K562 (cell line): ENCODE results near the gene TGFA. TPM values are rescaled to one million over a fixed set of nuclear protein-coding genes. Genes with fewer than 3 reads are reported as not detected.

ENCODE experiments used
- ATAC-seq: fragments of 200-7000 bp; cut with Tn5 transposase; 3 replicates; pipeline ENCODE4 v1.9.1; 2020; ENCODE audit warnings: moderate library complexity
- BruUV-seq: library from RNA; stranded (reverse); fragments of 400-500 nt; replicated peaks from 2 replicates; lab custom pipeline; 2021; lab: Mats Ljungman, UMichigan
- CTCF ChIA-PET: fragments of 300-600 bp; formaldehyde crosslinking; extraction: SDS; loops from one replicate; lab custom pipeline; 2021; ENCODE audit warnings: low intra/inter-chr PET ratio; lab: Yijun Ruan, JAX
- POLR2A ChIA-PET: fragments of 300-600, 350-650 bp; sonication (Branson Sonifier 250); formaldehyde crosslinking; extraction: SDS; loops from one replicate; lab custom pipeline; 2021; ENCODE audit warnings: antibody characterized with exemption, inconsistent platforms; lab: Yijun Ruan, JAX
- DNase-seq, 4 experiments: peaks; one replicate each; pipeline versions ENCODE4 v3.0.0 to v3.0.0-alpha.2; 2011 to 2018; ENCODE audit warnings: low spot score in 3 of 4, mixed read lengths in 3 of 4; ENCODE audit errors: extremely low read depth in 1 of 4
- FAIRE-seq: peaks from 2 replicates; lab custom pipeline; 2011; peaks lifted over from hg19 to GRCh38; lab: Jason Lieb, UNC
- H2AFZ ChIP-seq: 2 replicates; pipeline ENCODE4 v1.6.0; 2011; ENCODE audit warnings: low read depth, low read length, control low read depth, inconsistent platforms
- H3K27ac ChIP-seq: fragments of 200-600 bp; 3 replicates; pipeline ENCODE4 v1.8.0; 2011; ENCODE audit warnings: low read depth, mild to moderate bottlenecking, control low read depth, inconsistent platforms, low read length, moderate library complexity, mixed read lengths; ENCODE audit errors: extremely low read depth
- H3K27me3 ChIP-seq, 2 experiments: fragments of 300-600 bp in 1 of 2; 2 replicates in 1 of 2; 3 replicates in 1 of 2; pipeline versions ENCODE4 v1.6.0 to v1.8.0; 2011; ENCODE audit warnings: inconsistent platforms in 2 of 2, low read length in 2 of 2, mild to moderate bottlenecking in 1 of 2, mixed read lengths in 1 of 2, moderate library complexity in 1 of 2; ENCODE audit not compliant: control insufficient read depth in 2 of 2, insufficient read depth in 2 of 2
- H3K36me3 ChIP-seq: fragments of 300-600 bp; 3 replicates; pipeline ENCODE4 v1.8.0; 2011; ENCODE audit warnings: mild to moderate bottlenecking, low read length, inconsistent platforms; ENCODE audit not compliant: control insufficient read depth, insufficient read depth
- H3K4me1 ChIP-seq, 2 experiments: fragments of 200-600 bp in 1 of 2; replicated peaks in 1 of 2; 2 replicates in 1 of 2; 3 replicates in 1 of 2; pipeline versions ENCODE4 v1.5.1 to v1.8.0; 2011; ENCODE audit warnings: inconsistent platforms in 2 of 2, low read length in 2 of 2, mild to moderate bottlenecking in 1 of 2, mixed read lengths in 1 of 2, moderate library complexity in 1 of 2; ENCODE audit not compliant: control insufficient read depth in 2 of 2, insufficient read depth in 2 of 2
- H3K4me2 ChIP-seq: 2 replicates; pipeline ENCODE4 v1.6.1; 2011; ENCODE audit warnings: low read length, control low read depth, inconsistent platforms, mixed read lengths; ENCODE audit not compliant: insufficient read depth
- H3K4me3 ChIP-seq: fragments of 200-600 bp; sonication (generic), shearing (Covaris generic); 2 replicates; pipeline ENCODE4 v1.5.1; 2016; ENCODE audit warnings: control low read depth, inconsistent platforms
- H3K79me2 ChIP-seq: fragments of 200-600 bp; 3 replicates; pipeline ENCODE4 v1.8.0; 2011; ENCODE audit warnings: low read length, inconsistent platforms; ENCODE audit not compliant: control insufficient read depth, insufficient read depth
- H3K9ac ChIP-seq, 2 experiments: 2 replicates each; pipeline versions ENCODE4 v1.6.0 to v1.6.1; 2011; ENCODE audit warnings: low read depth in 2 of 2, low read length in 2 of 2, control low read depth in 1 of 2, inconsistent platforms in 1 of 2, mild to moderate bottlenecking in 1 of 2, mixed read lengths in 1 of 2; ENCODE audit not compliant: insufficient read depth in 1 of 2
- H3K9me1 ChIP-seq: one replicate; pipeline ENCODE4 v1.6.0; 2011; ENCODE audit warnings: inconsistent platforms, mild to moderate bottlenecking, low read length, moderate library complexity; ENCODE audit not compliant: control insufficient read depth, insufficient read depth
- H3K9me3 ChIP-seq: replicated peaks from 2 replicates; pipeline ENCODE4 v1.5.1; 2011; ENCODE audit warnings: low read depth, low read length, inconsistent platforms; ENCODE audit not compliant: control insufficient read depth, insufficient read depth
- H4K20me1 ChIP-seq: replicated peaks from 2 replicates; pipeline ENCODE4 v1.6.1; 2011; ENCODE audit warnings: low read length, inconsistent platforms, mixed read lengths; ENCODE audit not compliant: control insufficient read depth, insufficient read depth
- CC2D1A ChIP-seq: fragments of 450-650 bp; IDR thresholded peaks from 2 replicates; pipeline ENCODE4 v1.6.1; 2017; ENCODE audit warnings: mild to moderate bottlenecking
- MAFF ChIP-seq: IDR thresholded peaks from 2 replicates; pipeline ENCODE4 v1.6.1; 2012; ENCODE audit warnings: low read length, improper control_type of control experiment
- MAFK ChIP-seq: IDR thresholded peaks from 2 replicates; pipeline ENCODE4 v1.6.1; 2011; ENCODE audit warnings: low read length, improper control_type of control experiment
- MTA3 ChIP-seq: fragments of 450-650 bp; formaldehyde crosslinking; IDR thresholded peaks from 2 replicates; pipeline ENCODE4 v1.6.1; 2017; ENCODE audit warnings: mild to moderate bottlenecking, borderline replicate concordance
- RBM22 ChIP-seq: fragments of 200-400 bp; formaldehyde crosslinking; IDR thresholded peaks from 2 replicates; pipeline ENCODE4 v1.6.1; 2018; ENCODE audit warnings: low read length, low read depth; ENCODE audit not compliant: poor library complexity, severe bottlenecking
- SAFB ChIP-seq: fragments of 200-400 bp; formaldehyde crosslinking; IDR thresholded peaks from 2 replicates; pipeline ENCODE4 v1.6.1; 2017; ENCODE audit warnings: low read depth, low read length, borderline replicate concordance
- ZNF347 ChIP-seq: fragments of 450-650 bp; formaldehyde crosslinking; IDR thresholded peaks from 2 replicates; pipeline ENCODE4 v1.4.0; 2020; ENCODE audit warnings: low read depth, mild to moderate bottlenecking, moderate library complexity
- ZNF41 ChIP-seq: fragments of 250-450 bp; sonication (Bioruptor Pico); conservative IDR thresholded peaks from 2 replicates; pipeline ENCODE4 v1.4.0; 2020; ENCODE audit warnings: mild to moderate bottlenecking
- ZNF507 ChIP-seq: conservative IDR thresholded peaks from 2 replicates; pipeline ENCODE4 v1.6.1; 2017; ENCODE audit warnings: missing genetic modification characterization, missing compliant biosample characterization
- ZNF699 ChIP-seq: fragments of 250-450 bp; sonication (Bioruptor Pico); IDR thresholded peaks from 2 replicates; pipeline ENCODE4 v1.8.0; 2021; ENCODE audit warnings: mild to moderate bottlenecking, moderate library complexity; ENCODE audit not compliant: insufficient replicate concordance
- WGBS: fragments of 100-300 bp; shearing (Covaris generic); methylation state at CpG from one replicate; pipeline ENCODE4 v1.1.6; 2016; ENCODE audit warnings: low coverage, mixed read lengths; ENCODE audit not compliant: insufficient coverage; ENCODE audit errors: missing lambda C conversion rate; 5-methylcytosine and 5-hydroxymethylcytosine counted together
- in situ Hi-C: fragments of 300-500 bp; cut with MboI; formaldehyde crosslinking; loops from 4 replicates; pipeline ENCODE4 v1.15.0; 2018; ENCODE audit warnings: inconsistent platforms, mixed read lengths
- intact Hi-C: fragments of 100-400 bp; cut with micrococcal nuclease; formaldehyde crosslinking; loops from 2 replicates; pipeline ENCODE4 v1.14.2; 2022
- polyA plus RNA-seq, 8 experiments: library from polyadenylated mRNA; depleted of rRNA in 4 of 8; stranded (reverse) in 5 of 8; unstranded in 3 of 8; fragments of >200 nt; fragmentation: Nextera tagmentation in 2 of 8; fragmentation: Illumina TruSeq in 1 of 8; extraction: Ambion mirVana in 2 of 8; extraction: Trizol in 1 of 8; gene quantifications; 2 replicates each; pipeline versions ENCODE4 v1.2.1 to v1.2.3, GENCODE V29; 2011 to 2014; ENCODE audit warnings: inconsistent platforms in 1 of 8, missing spikeins in 1 of 8
- total RNA-seq, 7 experiments: library from RNA; depleted of rRNA in 6 of 7; stranded (reverse); fragments of >200 nt in 6 of 7; fragmentation: Illumina TruSeq in 2 of 7; extraction: Trizol in 2 of 7; gene quantifications; 2 replicates each; pipeline versions ENCODE4 v1.2.1 to v1.2.3, GENCODE V29; 2011 to 2021; ENCODE audit warnings: low replicate concordance in 1 of 7
- TF ChIP-seq, protein P1 (sequence below): fragments of 250-450 bp; sonication (Bioruptor Pico); IDR thresholded peaks from 2 replicates; pipeline ENCODE4 v1.4.0; 2020; ENCODE audit warnings: borderline replicate concordance
- TF ChIP-seq, protein P2 (sequence below), 2 experiments: fragments of 450-650 bp in 1 of 2; sonication (generic) in 1 of 2; formaldehyde crosslinking in 1 of 2; IDR thresholded peaks; 2 replicates each; pipeline versions ENCODE4 v1.7.1 to v1.9.0; 2016 to 2022; ENCODE audit warnings: inconsistent platforms in 1 of 2, mild to moderate bottlenecking in 1 of 2, missing genetic modification reagents in 1 of 2

Gene TGFA
- total and polyA plus RNA-seq, 9 of the 15 experiments (the other 6 are each of a cell fraction or from before 2014, with no cell fraction given): not detected

DNA sequence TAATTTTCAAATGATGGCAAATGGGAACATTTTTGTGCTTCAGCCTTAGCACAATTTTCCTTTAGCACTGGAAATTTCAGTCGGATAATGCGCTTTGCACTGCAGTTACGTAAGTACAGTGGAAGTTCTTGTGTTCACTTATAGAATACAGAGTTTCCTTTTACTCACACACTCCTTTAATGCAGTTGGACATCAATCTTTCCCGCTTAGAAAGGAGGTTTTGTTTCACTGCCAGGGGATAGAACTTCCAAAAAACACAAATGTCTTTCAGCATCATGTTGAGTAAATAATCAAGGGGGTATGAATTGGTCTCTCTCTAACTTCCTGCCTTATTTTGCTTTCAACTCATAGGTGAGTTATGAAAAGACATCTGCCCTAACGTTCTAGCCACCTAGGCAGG is 63.2 kb downstream of the TGFA start:
- Histone ChIP-seq H3K27me3 (peaks cover 11 to 15% of the 10 kb centered on the region in 2 experiments; a peak in 4 of 5 replicates), H3K9me3 (no peaks in the 10 kb centered on the region), H3K36me3 (no peaks in the 10 kb centered on the region), H3K9me1 (no peaks in the 10 kb centered on the region), H3K4me2 (no peak overlapping the region), H3K4me3 (no peak overlapping the region), H2AFZ (no peak overlapping the region), H4K20me1 (no peaks in the 10 kb centered on the region; the same call in 1 of the 2 replicates), H3K27ac (no peak overlapping the region), H3K4me1 (no peaks in the 10 kb centered on the region), H3K79me2 (no peaks in the 10 kb centered on the region), H3K9ac (no peak overlapping the region)
- ChIA-PET CTCF (no interaction called here), POLR2A (no interaction called here)
- intact Hi-C loops: loop anchor here (10.0 kb wide), 1 partner anchor 106 kb away; no protein-coding TSS in a partner anchor
- in situ Hi-C loops: no loop called here
- no TSS peak for BruUV-seq
- ATAC-seq (no peak), FAIRE-seq (no peak), DNase-seq (no peak)
- 0% methylated on average over 5 of the region's 5 CpGs for WGBS
- TF ChIP-seq, protein P1, sequence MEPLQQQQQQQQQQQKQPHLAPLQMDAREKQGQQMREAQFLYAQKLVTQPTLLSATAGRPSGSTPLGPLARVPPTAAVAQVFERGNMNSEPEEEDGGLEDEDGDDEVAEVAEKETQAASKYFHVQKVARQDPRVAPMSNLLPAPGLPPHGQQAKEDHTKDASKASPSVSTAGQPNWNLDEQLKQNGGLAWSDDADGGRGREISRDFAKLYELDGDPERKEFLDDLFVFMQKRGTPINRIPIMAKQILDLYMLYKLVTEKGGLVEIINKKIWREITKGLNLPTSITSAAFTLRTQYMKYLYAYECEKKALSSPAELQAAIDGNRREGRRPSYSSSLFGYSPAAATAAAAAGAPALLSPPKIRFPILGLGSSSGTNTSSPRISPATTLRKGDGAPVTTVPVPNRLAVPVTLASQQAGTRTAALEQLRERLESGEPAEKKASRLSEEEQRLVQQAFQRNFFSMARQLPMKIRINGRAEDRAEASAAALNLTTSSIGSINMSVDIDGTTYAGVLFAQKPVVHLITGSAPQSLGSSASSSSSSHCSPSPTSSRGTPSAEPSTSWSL: no peak
- TF ChIP-seq SAFB: no peak
- no peak for TF ChIP-seq MTA3
- TF ChIP-seq MAFF: no peak
- TF ChIP-seq ZNF699 (CRISPR knock-in tag): no peak
- TF ChIP-seq, protein P2, sequence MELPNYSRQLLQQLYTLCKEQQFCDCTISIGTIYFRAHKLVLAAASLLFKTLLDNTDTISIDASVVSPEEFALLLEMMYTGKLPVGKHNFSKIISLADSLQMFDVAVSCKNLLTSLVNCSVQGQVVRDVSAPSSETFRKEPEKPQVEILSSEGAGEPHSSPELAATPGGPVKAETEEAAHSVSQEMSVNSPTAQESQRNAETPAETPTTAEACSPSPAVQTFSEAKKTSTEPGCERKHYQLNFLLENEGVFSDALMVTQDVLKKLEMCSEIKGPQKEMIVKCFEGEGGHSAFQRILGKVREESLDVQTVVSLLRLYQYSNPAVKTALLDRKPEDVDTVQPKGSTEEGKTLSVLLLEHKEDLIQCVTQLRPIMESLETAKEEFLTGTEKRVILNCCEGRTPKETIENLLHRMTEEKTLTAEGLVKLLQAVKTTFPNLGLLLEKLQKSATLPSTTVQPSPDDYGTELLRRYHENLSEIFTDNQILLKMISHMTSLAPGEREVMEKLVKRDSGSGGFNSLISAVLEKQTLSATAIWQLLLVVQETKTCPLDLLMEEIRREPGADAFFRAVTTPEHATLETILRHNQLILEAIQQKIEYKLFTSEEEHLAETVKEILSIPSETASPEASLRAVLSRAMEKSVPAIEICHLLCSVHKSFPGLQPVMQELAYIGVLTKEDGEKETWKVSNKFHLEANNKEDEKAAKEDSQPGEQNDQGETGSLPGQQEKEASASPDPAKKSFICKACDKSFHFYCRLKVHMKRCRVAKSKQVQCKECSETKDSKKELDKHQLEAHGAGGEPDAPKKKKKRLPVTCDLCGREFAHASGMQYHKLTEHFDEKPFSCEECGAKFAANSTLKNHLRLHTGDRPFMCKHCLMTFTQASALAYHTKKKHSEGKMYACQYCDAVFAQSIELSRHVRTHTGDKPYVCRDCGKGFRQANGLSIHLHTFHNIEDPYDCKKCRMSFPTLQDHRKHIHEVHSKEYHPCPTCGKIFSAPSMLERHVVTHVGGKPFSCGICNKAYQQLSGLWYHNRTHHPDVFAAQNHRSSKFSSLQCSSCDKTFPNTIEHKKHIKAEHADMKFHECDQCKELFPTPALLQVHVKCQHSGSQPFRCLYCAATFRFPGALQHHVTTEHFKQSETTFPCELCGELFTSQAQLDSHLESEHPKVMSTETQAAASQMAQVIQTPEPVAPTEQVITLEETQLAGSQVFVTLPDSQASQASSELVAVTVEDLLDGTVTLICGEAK (IDR thresholded peaks at IDR 0.05): no peak
- TF ChIP-seq, protein P2 (CRISPR knock-in tag; IDR thresholded peaks at IDR 0.05): no peak
- TF ChIP-seq ZNF41: no peak
- no peak for TF ChIP-seq CC2D1A
- no peak for TF ChIP-seq RBM22
- TF ChIP-seq MAFK: no peak
- no peak for TF ChIP-seq ZNF507 (tag)
- TF ChIP-seq ZNF347 (CRISPR knock-in tag): no peak
